ENCODE measurements around the gene LAMTOR2. TPM values are rescaled to one million over a fixed set of nuclear protein-coding genes. Genes with fewer than 3 reads are reported as not detected.

Gene LAMTOR2
- polyA plus RNA-seq, 1 donor from 2014 or later, result 81.3 TPM

DNA sequence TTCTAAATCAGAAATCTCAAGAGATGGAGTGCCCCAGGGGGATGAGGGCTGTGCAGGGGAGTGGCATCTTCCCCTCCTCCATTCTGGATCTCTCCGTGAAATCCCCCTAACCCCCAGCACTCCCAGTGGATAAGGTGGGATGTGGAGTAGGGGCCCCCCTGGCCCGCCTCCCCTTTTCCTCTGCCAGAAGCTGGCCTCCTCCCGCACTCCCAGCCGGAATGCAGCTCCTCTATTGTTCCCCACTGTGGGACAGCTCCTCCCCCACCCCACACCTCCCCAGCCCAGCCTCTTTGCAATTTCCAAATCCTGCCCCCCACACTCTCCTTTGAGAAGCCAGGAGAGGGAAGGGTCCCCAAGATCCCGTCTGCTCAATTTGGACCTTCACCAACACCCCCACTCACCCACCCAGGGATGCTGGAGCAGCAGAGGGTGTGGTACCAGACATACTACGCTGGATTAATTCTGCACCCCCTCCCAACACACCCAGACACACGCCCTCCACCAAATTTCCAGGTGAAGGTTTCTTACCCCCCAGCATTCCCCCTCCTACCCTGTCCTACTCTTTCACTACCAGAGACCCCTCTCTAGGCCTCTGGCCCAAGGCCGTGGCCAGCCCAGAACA, 25.8 kb downstream of the LAMTOR2 start:
- Histone ChIP-seq H3K79me2 (replicated peaks; ENCODE audit: insufficient read depth, low read length) (peaks cover 95% of the 10 kb centered on the region), H3K36me3 (ENCODE audit: insufficient read depth, low read length) (peaks cover 5% of the 10 kb centered on the region), H3K27ac (ENCODE audit: low read length) (peak overlapping the region; percentile 85), H3K9me3 (ENCODE audit: low read length) (no peaks in the 10 kb centered on the region), H3K4me3 (ENCODE audit: low read length) (peak overlapping the region; percentile 93), H3K9ac (ENCODE audit: low read length) (peak overlapping the region; percentile 99), H2AFZ (ENCODE audit: low read depth, low read length) (no peak overlapping the region), H4K20me1 (ENCODE audit: insufficient read depth) (peaks cover 51% of the 10 kb centered on the region), H3F3A (ENCODE audit: insufficient read depth, low read length, poor library complexity, severe bottlenecking) (no peaks in the 10 kb centered on the region), H3K27me3 (ENCODE audit: insufficient read depth, low read depth, low read length) (no peaks in the 10 kb centered on the region), H3K4me2 (ENCODE audit: low read length) (peak overlapping the region; percentile 83), H3K9me2 (ENCODE audit: insufficient read depth, low read length) (no peaks in the 10 kb centered on the region)
- no peak for TF ChIP-seq RAD21 (conservative IDR thresholded peaks at IDR 0.05)
- no peak for TF ChIP-seq POLR2AphosphoS5 (IDR thresholded peaks at IDR 0.05)
- TF ChIP-seq, protein P1, sequence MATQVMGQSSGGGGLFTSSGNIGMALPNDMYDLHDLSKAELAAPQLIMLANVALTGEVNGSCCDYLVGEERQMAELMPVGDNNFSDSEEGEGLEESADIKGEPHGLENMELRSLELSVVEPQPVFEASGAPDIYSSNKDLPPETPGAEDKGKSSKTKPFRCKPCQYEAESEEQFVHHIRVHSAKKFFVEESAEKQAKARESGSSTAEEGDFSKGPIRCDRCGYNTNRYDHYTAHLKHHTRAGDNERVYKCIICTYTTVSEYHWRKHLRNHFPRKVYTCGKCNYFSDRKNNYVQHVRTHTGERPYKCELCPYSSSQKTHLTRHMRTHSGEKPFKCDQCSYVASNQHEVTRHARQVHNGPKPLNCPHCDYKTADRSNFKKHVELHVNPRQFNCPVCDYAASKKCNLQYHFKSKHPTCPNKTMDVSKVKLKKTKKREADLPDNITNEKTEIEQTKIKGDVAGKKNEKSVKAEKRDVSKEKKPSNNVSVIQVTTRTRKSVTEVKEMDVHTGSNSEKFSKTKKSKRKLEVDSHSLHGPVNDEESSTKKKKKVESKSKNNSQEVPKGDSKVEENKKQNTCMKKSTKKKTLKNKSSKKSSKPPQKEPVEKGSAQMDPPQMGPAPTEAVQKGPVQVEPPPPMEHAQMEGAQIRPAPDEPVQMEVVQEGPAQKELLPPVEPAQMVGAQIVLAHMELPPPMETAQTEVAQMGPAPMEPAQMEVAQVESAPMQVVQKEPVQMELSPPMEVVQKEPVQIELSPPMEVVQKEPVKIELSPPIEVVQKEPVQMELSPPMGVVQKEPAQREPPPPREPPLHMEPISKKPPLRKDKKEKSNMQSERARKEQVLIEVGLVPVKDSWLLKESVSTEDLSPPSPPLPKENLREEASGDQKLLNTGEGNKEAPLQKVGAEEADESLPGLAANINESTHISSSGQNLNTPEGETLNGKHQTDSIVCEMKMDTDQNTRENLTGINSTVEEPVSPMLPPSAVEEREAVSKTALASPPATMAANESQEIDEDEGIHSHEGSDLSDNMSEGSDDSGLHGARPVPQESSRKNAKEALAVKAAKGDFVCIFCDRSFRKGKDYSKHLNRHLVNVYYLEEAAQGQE (IDR thresholded peaks at IDR 0.05; ENCODE audit: borderline replicate concordance), result peak; percentile 7
- no peak for TF ChIP-seq EZH2 (IDR thresholded peaks at IDR 0.05; ENCODE audit: borderline replicate concordance, insufficient read depth, low read length, poor library complexity, severe bottlenecking)
- TF ChIP-seq TAF1 (IDR thresholded peaks at IDR 0.05; ENCODE audit: low read depth), result no peak
- TF ChIP-seq EP300 (conservative IDR thresholded peaks at IDR 0.05; ENCODE audit: poor library complexity, severe bottlenecking), result no peak
- no peak for TF ChIP-seq MXI1 (conservative IDR thresholded peaks at IDR 0.05; ENCODE audit: poor library complexity, severe bottlenecking)

DNA sequence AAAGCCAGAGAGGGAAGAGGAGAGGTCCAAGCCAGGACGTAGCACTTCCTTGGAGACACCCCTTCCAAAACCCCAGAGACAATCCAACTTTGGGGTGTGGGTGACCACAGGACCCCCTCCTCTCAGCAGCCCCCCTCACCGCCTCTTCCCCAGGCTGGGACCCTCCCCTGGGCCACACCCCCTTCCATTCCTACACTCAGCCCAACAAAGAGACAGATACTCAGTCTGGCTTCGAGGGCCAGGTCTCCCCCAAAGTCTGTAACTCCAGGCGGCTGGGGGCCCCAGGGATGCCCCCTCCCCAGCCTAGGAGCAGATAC, 26.2 kb downstream of the LAMTOR2 start:
- H3K27ac ChIP-seq (ENCODE audit: low read length), result peak overlapping the region; percentile 85
- peaks cover 48% of the 10 kb centered on the region for H4K20me1 ChIP-seq (ENCODE audit: insufficient read depth)
- H3K4me3 ChIP-seq (ENCODE audit: low read length), result peak overlapping the region; percentile 93
- TF ChIP-seq, protein P1 (IDR thresholded peaks at IDR 0.05; ENCODE audit: borderline replicate concordance), result peak; percentile 61
- TF ChIP-seq, protein P2, sequence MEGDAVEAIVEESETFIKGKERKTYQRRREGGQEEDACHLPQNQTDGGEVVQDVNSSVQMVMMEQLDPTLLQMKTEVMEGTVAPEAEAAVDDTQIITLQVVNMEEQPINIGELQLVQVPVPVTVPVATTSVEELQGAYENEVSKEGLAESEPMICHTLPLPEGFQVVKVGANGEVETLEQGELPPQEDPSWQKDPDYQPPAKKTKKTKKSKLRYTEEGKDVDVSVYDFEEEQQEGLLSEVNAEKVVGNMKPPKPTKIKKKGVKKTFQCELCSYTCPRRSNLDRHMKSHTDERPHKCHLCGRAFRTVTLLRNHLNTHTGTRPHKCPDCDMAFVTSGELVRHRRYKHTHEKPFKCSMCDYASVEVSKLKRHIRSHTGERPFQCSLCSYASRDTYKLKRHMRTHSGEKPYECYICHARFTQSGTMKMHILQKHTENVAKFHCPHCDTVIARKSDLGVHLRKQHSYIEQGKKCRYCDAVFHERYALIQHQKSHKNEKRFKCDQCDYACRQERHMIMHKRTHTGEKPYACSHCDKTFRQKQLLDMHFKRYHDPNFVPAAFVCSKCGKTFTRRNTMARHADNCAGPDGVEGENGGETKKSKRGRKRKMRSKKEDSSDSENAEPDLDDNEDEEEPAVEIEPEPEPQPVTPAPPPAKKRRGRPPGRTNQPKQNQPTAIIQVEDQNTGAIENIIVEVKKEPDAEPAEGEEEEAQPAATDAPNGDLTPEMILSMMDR (IDR thresholded peaks at IDR 0.05; ENCODE audit: poor library complexity, severe bottlenecking), result no peak
- peak; percentile 54 for TF ChIP-seq POLR2AphosphoS5 (IDR thresholded peaks at IDR 0.05)
- H3K79me2 ChIP-seq (replicated peaks; ENCODE audit: insufficient read depth, low read length), result peaks cover 95% of the 10 kb centered on the region
- peaks cover under 1% of the 10 kb centered on the region for H3K36me3 ChIP-seq (ENCODE audit: insufficient read depth, low read length)
- no peak overlapping the region for H2AFZ ChIP-seq (ENCODE audit: low read depth, low read length)
- no peaks in the 10 kb centered on the region for H3K9me3 ChIP-seq (ENCODE audit: low read length)
- H3F3A ChIP-seq (ENCODE audit: insufficient read depth, low read length, poor library complexity, severe bottlenecking), result no peaks in the 10 kb centered on the region
- H3K9me2 ChIP-seq (ENCODE audit: insufficient read depth, low read length), result no peaks in the 10 kb centered on the region
- peak overlapping the region; percentile 83 for H3K4me2 ChIP-seq (ENCODE audit: low read length)
- no peaks in the 10 kb centered on the region for H3K27me3 ChIP-seq (ENCODE audit: insufficient read depth, low read depth, low read length)
- peak overlapping the region; percentile 99 for H3K9ac ChIP-seq (ENCODE audit: low read length)
